ENCODE data around the gene RIMKLB.

GRCh38 chr12:8819666-8819980, 121.8 kb downstream of the RIMKLB start:
- TF ChIP-seq CEBPB (IDR thresholded peaks at IDR 0.05; ENCODE audit: low read depth, low read length): no peak
- no peak for TF ChIP-seq SMC3 (IDR thresholded peaks at IDR 0.05; ENCODE audit: low read depth, low read length)
